ENCODE results near the gene BSDC1. TPM values are rescaled to one million over a fixed set of nuclear protein-coding genes. Genes with fewer than 3 reads are reported as not detected.

The BSDC1 gene
- total RNA-seq, 1 experiment from 2014 or later = 74.0 TPM

DNA sequence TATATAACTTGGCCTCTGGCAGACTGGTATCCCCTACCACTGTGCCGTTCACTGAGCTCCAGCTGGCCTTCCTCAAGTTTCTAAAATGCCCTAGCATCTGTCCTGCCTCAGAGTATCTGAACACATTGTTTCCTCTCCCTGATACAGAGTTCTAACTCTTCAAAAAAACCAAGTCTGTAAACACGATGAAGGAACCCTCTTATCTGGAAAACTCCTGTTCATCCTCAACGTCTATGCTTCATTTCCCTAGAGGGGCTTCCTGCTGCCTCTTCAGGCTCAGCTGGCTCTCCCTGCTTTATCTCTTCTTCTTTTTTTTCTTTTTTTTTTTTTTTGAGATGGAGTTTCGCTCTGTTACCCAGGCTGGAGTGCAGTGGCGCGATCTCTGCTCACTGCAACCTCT, 5.6 kb downstream of the BSDC1 start:
- no peaks in the 10 kb centered on the region for H3K27me3 ChIP-seq (ENCODE audit: insufficient read depth, low read depth)
- 0 out of 2 replicates have a peak, but pooled peaks cover 3% of the 10 kb centered on the region for H3F3A ChIP-seq (ENCODE audit: insufficient read depth, low read depth)
- no TSS peak for BruUV-seq (replicated peaks)
- no peak overlapping the region for H3K4me2 ChIP-seq
- TF ChIP-seq EZH2 (IDR thresholded peaks at IDR 0.05; ENCODE audit: low read depth) = no peak
- no peak for TF ChIP-seq CTCF (conservative IDR thresholded peaks at IDR 0.05)
- no peaks in the 10 kb centered on the region for H3K9me3 ChIP-seq (ENCODE audit: insufficient read depth, low read depth)
- no peak overlapping the region for H3K4me3 ChIP-seq
- no peak overlapping the region for H2AFZ ChIP-seq
- no peak overlapping the region for H3K27ac ChIP-seq
- H3K9me2 ChIP-seq (ENCODE audit: insufficient read depth) = no peaks in the 10 kb centered on the region
- H3K36me3 ChIP-seq (ENCODE audit: low read depth) = peaks cover 24% of the 10 kb centered on the region
- peaks cover 6% of the 10 kb centered on the region for H4K20me1 ChIP-seq (ENCODE audit: insufficient read depth)
- DNase-seq = no peak
- CTCF ChIA-PET = no interaction called here
- intact Hi-C loops (cut with micrococcal nuclease; ENCODE audit: unreplicated experiment) = no loop called here
- POLR2A ChIA-PET (ENCODE audit: unreplicated experiment) = no interaction called here
- H3K4me1 ChIP-seq (replicated peaks; ENCODE audit: insufficient read depth) = peaks cover 12% of the 10 kb centered on the region
- H3K79me2 ChIP-seq (ENCODE audit: low read depth) = peaks cover 33% of the 10 kb centered on the region

- ChIA-PET POLR2A (ENCODE audit: unreplicated experiment) (no interaction called here), CTCF (no interaction called here)
- no peaks in the 10 kb centered on the region for H3K9me3 ChIP-seq (ENCODE audit: insufficient read depth, low read depth)
- H3K79me2 ChIP-seq (ENCODE audit: low read depth) = peaks cover 15% of the 10 kb centered on the region
- no peak overlapping the region for H3K4me2 ChIP-seq
- no TSS peak for BruUV-seq (replicated peaks)
- no peak overlapping the region for H3K4me3 ChIP-seq
- no peak overlapping the region for H2AFZ ChIP-seq
- H3F3A ChIP-seq (ENCODE audit: insufficient read depth, low read depth) = 0 out of 2 replicates have a peak, but pooled peaks cover 3% of the 10 kb centered on the region
- H3K9me2 ChIP-seq (ENCODE audit: insufficient read depth) = no peaks in the 10 kb centered on the region
- no peak overlapping the region for H3K27ac ChIP-seq
- peaks cover 4% of the 10 kb centered on the region for H4K20me1 ChIP-seq (ENCODE audit: insufficient read depth)
- no peak for DNase-seq
- intact Hi-C loops (cut with micrococcal nuclease; ENCODE audit: unreplicated experiment) = no loop called here
- no peaks in the 10 kb centered on the region for H3K27me3 ChIP-seq (ENCODE audit: insufficient read depth, low read depth)
- H3K36me3 ChIP-seq (ENCODE audit: low read depth) = peaks cover 32% of the 10 kb centered on the region
- no peaks in the 10 kb centered on the region for H3K4me1 ChIP-seq (replicated peaks; ENCODE audit: insufficient read depth)
- no peak for TF ChIP-seq EZH2 (IDR thresholded peaks at IDR 0.05; ENCODE audit: low read depth)
- TF ChIP-seq CTCF (conservative IDR thresholded peaks at IDR 0.05) = no peak
Measured at GRCh38 chr1:32386676-32387392, 7.4 kb downstream of the BSDC1 start.

DNA sequence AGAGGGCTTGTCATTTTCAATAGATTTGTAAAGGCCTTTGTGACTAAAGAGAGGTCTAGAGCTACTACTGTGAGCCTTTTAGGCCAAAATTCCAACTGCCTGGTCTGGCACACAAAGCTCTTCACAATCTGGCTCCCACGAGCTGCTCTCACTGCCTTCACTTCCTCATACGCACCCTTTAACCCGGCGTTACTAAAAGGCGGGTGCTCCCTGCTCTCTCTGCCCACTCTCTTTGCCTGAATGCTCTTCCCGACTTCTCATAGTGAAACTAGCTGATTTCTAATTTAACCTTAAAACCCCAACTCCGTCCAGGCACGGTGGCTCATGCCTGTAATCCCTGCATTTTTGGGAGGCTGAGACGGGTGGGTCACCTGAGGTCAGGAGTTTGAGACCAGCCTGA, 14.2 kb downstream of the BSDC1 start:
- TF ChIP-seq EZH2 (IDR thresholded peaks at IDR 0.05; ENCODE audit: low read depth) (no peak), CTCF (conservative IDR thresholded peaks at IDR 0.05) (no peak)
- intact Hi-C loops (cut with micrococcal nuclease; ENCODE audit: unreplicated experiment) = no loop called here
- H3K27ac ChIP-seq = no peak overlapping the region
- no peak overlapping the region for H3K4me3 ChIP-seq
- H4K20me1 ChIP-seq (ENCODE audit: insufficient read depth) = peaks cover 10% of the 10 kb centered on the region; the same call in 1 of the 2 replicates
- H3K9me2 ChIP-seq (ENCODE audit: insufficient read depth) = no peaks in the 10 kb centered on the region
- no peak for DNase-seq
- no peaks in the 10 kb centered on the region for H3K4me1 ChIP-seq (replicated peaks; ENCODE audit: insufficient read depth)
- H3K79me2 ChIP-seq (ENCODE audit: low read depth) = no peaks in the 10 kb centered on the region
- no peaks in the 10 kb centered on the region for H3K9me3 ChIP-seq (ENCODE audit: insufficient read depth, low read depth)
- CTCF ChIA-PET = no interaction called here
- BruUV-seq (replicated peaks) = no TSS peak
- H3K27me3 ChIP-seq (ENCODE audit: insufficient read depth, low read depth) = no peaks in the 10 kb centered on the region
- H3K36me3 ChIP-seq (ENCODE audit: low read depth) = peaks cover 40% of the 10 kb centered on the region
- H3F3A ChIP-seq (ENCODE audit: insufficient read depth, low read depth) = no peaks in the 10 kb centered on the region; the same call in 1 of the 2 replicates
- no peak overlapping the region for H2AFZ ChIP-seq
- POLR2A ChIA-PET (ENCODE audit: unreplicated experiment) = no interaction called here
- no peak overlapping the region for H3K4me2 ChIP-seq

All from PC-9 (cell line).